ENCODE results near the gene CDH23.

The CDH23 gene

DNA sequence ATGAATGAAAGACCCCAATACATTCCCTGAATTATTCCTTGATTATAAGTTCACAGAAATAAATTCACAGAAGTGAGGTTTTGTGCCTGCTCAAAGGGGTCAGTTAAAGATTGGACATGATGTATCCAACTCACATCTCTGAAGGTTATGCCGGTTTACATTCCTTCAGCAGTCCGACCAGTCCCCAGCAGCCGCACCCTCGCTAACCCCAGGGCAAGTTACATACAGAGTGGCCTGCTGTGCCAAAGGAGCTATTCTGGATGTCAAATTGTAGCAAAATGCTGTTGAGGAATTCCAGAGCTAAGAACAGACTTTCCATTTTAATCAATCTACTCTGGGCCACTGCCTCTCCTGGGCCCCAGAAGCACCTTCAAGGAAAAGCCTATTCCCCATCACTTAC lies 434.0 kb downstream of the CDH23 start:
- no peak for DNase-seq (ENCODE audit: extremely low spot score)
- ChIA-PET POLR2A (interaction anchor here (0.8 kb wide), 1 partner anchor 20 kb away, joined by 3 read pairs; the partner anchor contains the start of gene PSAP), CTCF (no interaction called here)
- no peak for TF ChIP-seq BHLHE40 (IDR thresholded peaks at IDR 0.05; ENCODE audit: borderline replicate concordance)
- no peak for TF ChIP-seq FOXM1 (IDR thresholded peaks at IDR 0.05; ENCODE audit: borderline replicate concordance)
- TF ChIP-seq LEF1 (IDR thresholded peaks at IDR 0.05; ENCODE audit: borderline replicate concordance) = no peak
- no peak for TF ChIP-seq SUZ12 (IDR thresholded peaks at IDR 0.05)
- no peak for TF ChIP-seq CTBP1 (IDR thresholded peaks at IDR 0.05; ENCODE audit: borderline replicate concordance)
- TF ChIP-seq ZNF384 (IDR thresholded peaks at IDR 0.05) = no peak
- no peak for TF ChIP-seq L3MBTL2 (conservative IDR thresholded peaks at IDR 0.05)
- TF ChIP-seq, protein P1, sequence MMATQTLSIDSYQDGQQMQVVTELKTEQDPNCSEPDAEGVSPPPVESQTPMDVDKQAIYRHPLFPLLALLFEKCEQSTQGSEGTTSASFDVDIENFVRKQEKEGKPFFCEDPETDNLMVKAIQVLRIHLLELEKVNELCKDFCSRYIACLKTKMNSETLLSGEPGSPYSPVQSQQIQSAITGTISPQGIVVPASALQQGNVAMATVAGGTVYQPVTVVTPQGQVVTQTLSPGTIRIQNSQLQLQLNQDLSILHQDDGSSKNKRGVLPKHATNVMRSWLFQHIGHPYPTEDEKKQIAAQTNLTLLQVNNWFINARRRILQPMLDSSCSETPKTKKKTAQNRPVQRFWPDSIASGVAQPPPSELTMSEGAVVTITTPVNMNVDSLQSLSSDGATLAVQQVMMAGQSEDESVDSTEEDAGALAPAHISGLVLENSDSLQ (IDR thresholded peaks at IDR 0.05) = no peak
- no peak for TF ChIP-seq HDGF (IDR thresholded peaks at IDR 0.05; ENCODE audit: borderline replicate concordance)
- TF ChIP-seq NFRKB (IDR thresholded peaks at IDR 0.05) = no peak
- TF ChIP-seq TARDBP (IDR thresholded peaks at IDR 0.05) = no peak
- TF ChIP-seq ARNT (IDR thresholded peaks at IDR 0.05) = no peak
- no peak for TF ChIP-seq SP1 (IDR thresholded peaks at IDR 0.05)
- TF ChIP-seq FOXA1 (IDR thresholded peaks at IDR 0.05) = no peak
- no peak for TF ChIP-seq FOXK2 (IDR thresholded peaks at IDR 0.05)
- no peak for TF ChIP-seq ELF4 (IDR thresholded peaks at IDR 0.05)

DNA sequence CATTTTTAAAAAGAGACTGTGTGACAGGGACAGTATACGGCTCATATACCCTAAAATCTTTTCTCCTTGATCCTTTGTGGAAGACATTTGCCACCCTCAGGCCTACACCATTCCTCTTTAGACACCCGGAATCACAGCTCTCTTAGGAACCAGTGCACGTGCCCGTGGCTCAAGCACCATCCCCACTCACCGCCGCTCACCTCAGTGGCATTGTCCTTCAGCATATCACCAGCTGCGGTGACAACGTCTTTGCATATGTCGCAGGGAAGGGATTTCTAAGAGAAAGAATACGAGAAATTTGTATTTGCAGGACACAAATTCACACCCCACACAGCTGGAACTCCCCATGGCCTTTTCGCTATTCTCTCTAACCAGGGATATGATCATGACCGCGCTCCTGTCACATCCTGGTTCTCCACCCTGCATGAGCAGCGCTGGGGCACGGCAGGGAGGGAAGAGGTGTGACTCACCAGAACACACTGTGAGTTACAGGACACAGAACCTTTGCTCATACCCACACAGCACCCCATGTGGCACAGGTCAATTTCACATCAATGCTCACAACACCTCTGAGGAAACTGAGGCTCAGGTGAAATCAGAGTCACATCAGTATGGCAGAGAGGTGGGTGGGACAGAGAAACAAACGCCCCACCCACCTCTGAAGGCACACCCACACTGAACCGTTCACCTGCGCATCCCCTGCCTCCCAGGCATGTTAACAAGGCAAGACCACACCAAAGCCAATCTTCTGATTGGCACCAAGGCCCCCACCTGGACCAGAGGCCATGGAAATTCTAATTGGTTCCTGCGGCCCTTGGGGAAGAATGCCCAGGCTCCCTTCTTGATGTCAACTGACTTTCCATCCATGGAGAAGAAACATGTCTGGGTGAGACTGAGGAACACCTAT lies 435.2 kb downstream of the CDH23 start:
- no peak for DNase-seq (ENCODE audit: extremely low spot score)
- POLR2A ChIA-PET = no interaction called here
- CTCF ChIA-PET = no interaction called here
- TF ChIP-seq LEF1 (IDR thresholded peaks at IDR 0.05; ENCODE audit: borderline replicate concordance) = no peak
- no peak for TF ChIP-seq HDGF (IDR thresholded peaks at IDR 0.05; ENCODE audit: borderline replicate concordance)
- TF ChIP-seq, protein P1 (IDR thresholded peaks at IDR 0.05) = no peak
- no peak for TF ChIP-seq FOXM1 (IDR thresholded peaks at IDR 0.05; ENCODE audit: borderline replicate concordance)
- TF ChIP-seq ARNT (IDR thresholded peaks at IDR 0.05) = no peak
- no peak for TF ChIP-seq FOXA1 (IDR thresholded peaks at IDR 0.05)
- TF ChIP-seq ELF4 (IDR thresholded peaks at IDR 0.05) = no peak
- no peak for TF ChIP-seq TARDBP (IDR thresholded peaks at IDR 0.05)
- no peak for TF ChIP-seq ZNF384 (IDR thresholded peaks at IDR 0.05)
- TF ChIP-seq SUZ12 (IDR thresholded peaks at IDR 0.05) = no peak
- no peak for TF ChIP-seq NFRKB (IDR thresholded peaks at IDR 0.05)
- no peak for TF ChIP-seq L3MBTL2 (conservative IDR thresholded peaks at IDR 0.05)
- TF ChIP-seq SP1 (IDR thresholded peaks at IDR 0.05) = no peak

DNA sequence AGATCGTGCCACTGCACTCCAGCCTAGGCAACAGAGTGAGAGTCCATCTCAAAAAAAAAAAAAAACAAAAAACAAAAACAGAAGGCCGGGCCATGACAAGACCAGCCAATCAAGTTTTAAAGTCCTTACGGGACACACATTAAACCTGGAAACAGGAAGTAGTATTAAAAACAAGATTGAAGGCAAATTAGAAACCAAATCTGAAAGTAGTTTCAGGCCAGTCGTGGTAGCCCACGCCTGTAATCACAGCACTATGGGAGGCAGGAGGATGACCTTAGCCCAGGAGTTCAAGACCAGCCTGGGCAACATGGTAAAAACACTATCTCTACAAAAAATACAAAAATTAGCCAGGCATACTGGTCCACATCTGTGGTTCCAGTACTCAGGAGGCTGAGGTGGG lies 436.2 kb downstream of the CDH23 start:
- DNase-seq (ENCODE audit: extremely low spot score) = no peak
- TF ChIP-seq CTBP1 (IDR thresholded peaks at IDR 0.05; ENCODE audit: borderline replicate concordance) (no peak), ZNF384 (IDR thresholded peaks at IDR 0.05) (peak; percentile 48)
- ChIA-PET POLR2A (no interaction called here), CTCF (interaction anchor here (1.1 kb wide), 1 partner anchor 16 kb away, joined by 4 read pairs; no protein-coding TSS in a partner anchor)

DNA sequence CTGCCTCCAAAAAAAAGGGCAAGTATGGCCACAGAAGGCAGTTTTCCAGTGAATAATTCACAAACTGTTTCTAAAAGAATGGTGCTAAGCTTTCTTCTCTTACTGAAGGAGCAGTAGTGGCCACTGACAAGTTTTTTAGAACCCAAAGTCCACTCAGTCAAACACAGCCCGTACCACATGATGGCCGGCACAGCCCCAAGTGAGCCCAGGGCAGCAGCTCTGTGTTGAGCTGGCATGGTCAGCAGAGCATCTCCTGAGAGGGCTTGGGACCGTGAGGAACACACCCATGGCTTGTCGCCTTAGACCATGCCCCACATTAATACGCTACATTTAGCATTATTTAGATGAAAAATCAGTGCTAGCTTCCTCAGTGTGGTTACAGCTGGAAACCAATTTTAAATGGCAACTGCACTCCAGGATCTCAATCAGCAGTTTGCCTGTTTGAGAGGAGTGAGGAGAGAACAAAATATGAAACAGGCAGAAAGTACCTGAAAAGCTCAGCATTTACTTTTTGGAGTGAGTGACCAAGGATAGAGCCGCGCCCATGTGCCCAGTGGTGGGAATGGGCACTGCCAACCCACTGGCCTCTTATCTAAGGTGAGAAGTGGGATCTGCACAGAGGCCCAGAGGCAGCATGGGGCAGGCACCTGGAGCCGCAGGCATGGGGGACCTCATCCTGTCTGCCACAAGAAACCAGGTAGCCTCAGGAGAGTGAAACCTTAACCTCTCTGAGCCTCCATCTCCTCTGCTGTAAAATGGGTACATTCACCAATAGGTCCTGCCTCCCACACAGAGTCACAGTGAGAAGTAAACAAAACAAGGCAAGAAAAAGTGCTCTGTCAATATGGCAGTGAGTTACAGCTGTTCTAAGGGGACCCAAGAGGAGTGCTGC lies 437.0 kb downstream of the CDH23 start:
- ChIA-PET POLR2A (no interaction called here), CTCF (interaction anchor here (0.6 to 1.1 kb wide), 2 partner anchors 15 to 60 kb away, joined by 3 to 4 read pairs; no protein-coding TSS in a partner anchor)
- DNase-seq (ENCODE audit: extremely low spot score) = no peak
- TF ChIP-seq TARDBP (IDR thresholded peaks at IDR 0.05) (no peak), BHLHE40 (IDR thresholded peaks at IDR 0.05; ENCODE audit: borderline replicate concordance) (no peak), FOXK2 (IDR thresholded peaks at IDR 0.05) (no peak), L3MBTL2 (conservative IDR thresholded peaks at IDR 0.05) (no peak), ARNT (IDR thresholded peaks at IDR 0.05) (no peak), FOXM1 (IDR thresholded peaks at IDR 0.05; ENCODE audit: borderline replicate concordance) (no peak), ZNF384 (IDR thresholded peaks at IDR 0.05) (no peak), FOXA1 (IDR thresholded peaks at IDR 0.05) (no peak), CTBP1 (IDR thresholded peaks at IDR 0.05; ENCODE audit: borderline replicate concordance) (no peak), SP1 (IDR thresholded peaks at IDR 0.05) (no peak), LEF1 (IDR thresholded peaks at IDR 0.05; ENCODE audit: borderline replicate concordance) (no peak), HDGF (IDR thresholded peaks at IDR 0.05; ENCODE audit: borderline replicate concordance) (no peak), SUZ12 (IDR thresholded peaks at IDR 0.05) (no peak), NFRKB (IDR thresholded peaks at IDR 0.05) (no peak)

DNA sequence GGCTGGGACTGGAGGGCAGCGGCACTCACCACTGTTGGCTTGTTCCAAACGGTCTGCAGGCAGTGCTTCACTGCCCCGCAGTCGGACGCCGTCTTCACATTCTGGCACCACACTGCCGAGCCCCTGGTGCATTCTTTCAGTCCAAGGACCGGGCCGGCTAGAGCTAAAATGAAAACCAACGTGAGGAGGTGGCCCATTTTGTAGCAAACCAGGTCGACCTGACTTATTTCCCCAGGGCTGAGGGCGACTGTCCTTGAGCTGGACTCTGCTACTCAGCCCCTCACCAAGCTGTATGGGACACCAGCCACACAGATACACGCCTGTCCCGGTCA lies 437.6 kb downstream of the CDH23 start:
- DNase-seq (ENCODE audit: extremely low spot score) = no peak
- ChIA-PET CTCF (no interaction called here), POLR2A (no interaction called here)
- TF ChIP-seq CTBP1 (IDR thresholded peaks at IDR 0.05; ENCODE audit: borderline replicate concordance) (no peak), NFRKB (IDR thresholded peaks at IDR 0.05) (no peak), FOXA1 (IDR thresholded peaks at IDR 0.05) (no peak), TARDBP (IDR thresholded peaks at IDR 0.05) (no peak), ZNF384 (IDR thresholded peaks at IDR 0.05) (no peak), LEF1 (IDR thresholded peaks at IDR 0.05; ENCODE audit: borderline replicate concordance) (no peak), HDGF (IDR thresholded peaks at IDR 0.05; ENCODE audit: borderline replicate concordance) (no peak)
- TF ChIP-seq, protein P1 (IDR thresholded peaks at IDR 0.05) = no peak

Measured in HEK293T (cell line).